Measurements from ENCODE around the gene CRISPLD2.
"Not testable (repeated sequence)": the region's sequence is repeated elsewhere in the genome, so short reads cannot be mapped to it uniquely, and the experiment has no call there.

The CRISPLD2 gene

GRCh38 chr16:84938616-84939015 is 118.8 kb downstream of the CRISPLD2 start:
- not testable (repeated sequence) for DNase-seq

DNA sequence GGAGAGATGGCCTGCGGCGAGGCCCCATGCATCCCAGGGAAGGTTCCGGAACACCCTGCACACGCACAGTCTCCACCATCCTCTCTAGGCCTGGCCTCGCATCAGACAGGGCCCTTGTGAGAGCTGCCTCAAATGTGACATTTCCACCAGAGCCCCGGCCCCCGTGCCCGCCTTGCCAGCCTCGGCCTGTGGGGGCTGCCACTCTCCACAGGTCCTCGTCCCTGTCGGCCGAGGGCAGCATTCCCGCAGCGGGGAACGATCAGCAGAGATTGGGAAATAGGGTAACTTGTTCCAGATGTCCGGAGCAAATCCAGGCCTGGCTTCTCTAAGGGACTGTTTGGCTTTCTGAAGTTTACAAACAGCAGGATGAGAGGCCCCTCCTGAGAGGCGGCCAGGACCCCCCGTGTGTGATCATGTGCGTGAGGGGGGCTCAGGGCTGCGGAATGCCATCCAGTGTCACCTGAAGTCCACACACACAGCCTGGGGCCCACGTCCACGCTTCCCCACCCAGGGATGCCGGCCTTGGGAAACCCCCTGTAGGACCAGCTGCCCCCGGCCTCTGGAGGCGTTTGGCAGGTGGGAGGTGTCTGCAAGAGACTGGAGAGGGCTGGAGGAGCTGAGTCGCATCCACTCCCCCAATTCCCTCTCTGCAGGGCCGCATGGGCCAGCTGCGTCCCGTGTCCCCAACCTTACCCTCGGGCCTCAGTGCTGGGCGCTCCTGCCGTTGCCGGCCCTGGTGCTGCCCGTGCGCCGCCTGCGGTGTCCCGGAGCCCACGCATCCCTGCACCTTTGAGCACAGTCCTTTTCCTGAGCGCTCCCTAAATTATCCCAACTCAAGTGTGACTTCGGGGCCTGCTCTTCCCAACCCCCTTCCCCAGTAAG is 121.1 kb downstream of the CRISPLD2 start:
- DNase-seq: no peak

- DNase-seq: no peak
Measured at GRCh38 chr16:84941921-84942320, 122.1 kb downstream of the CRISPLD2 start.

DNA sequence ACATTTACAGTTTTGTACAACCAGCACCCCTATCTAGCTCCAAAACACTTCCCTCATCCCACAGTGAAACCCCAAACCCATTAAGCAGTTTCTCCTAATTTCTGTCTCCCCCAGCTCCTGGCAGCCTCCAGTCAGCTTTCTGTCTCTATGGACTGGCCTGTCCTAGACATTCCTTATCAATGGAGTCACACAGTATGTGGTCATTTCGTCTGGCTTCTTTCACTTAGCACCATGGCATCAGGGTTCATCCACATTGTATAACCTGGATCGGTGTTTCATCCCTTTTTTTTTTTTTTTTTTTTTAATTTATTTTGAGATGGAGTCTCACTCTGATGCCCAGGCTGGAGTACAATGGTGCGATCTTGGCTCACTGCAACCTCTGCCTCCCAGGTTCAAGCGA is 123.0 kb downstream of the CRISPLD2 start:
- no peak for DNase-seq

GRCh38 chr16:84943620-84944019 is 123.8 kb downstream of the CRISPLD2 start:
- DNase-seq: no peak

- no peak for DNase-seq
Measured at GRCh38 chr16:84947022-84947421, 127.2 kb downstream of the CRISPLD2 start.

DNA sequence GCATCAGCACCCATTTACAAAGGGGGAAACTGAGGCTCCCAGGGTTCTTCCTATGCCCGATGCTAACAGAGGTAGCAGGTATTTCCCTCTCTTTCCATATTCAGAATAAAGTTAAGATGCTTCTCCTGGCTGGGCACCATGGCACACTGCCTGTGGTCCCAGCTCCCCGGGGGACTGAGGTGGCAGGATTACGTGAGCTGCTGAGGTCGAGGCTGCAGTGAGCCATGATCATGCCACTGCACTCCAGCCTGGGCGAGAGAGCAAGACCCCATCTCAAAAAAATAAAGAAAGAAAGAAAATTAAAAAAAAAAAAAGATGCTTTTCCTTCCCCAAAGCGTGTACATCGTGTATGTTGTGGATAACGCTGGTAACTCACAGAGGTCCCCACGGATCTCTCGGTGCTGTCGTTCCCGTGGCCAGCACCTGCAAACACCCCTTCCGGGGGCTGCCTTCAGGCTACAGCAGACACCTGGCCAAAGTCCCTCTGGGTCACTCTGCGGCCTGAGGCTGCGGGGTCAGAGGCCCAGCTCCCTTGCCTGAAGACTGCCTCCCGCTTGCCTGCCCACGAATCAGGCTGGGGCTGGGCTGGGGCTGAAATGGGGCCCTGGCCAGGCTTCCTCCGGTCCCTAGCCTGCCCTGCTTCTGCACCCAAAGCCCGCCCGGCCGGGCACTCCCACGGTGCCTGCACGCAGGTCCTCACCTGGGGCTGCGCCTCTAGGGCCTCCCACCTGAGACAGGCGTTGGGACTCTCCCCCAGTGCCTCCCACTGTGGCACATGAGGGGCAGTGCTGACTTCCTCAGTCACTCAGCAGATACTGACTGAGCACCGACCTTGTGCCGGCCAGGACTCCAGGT is 128.4 kb downstream of the CRISPLD2 start:
- DNase-seq: no peak

DNA sequence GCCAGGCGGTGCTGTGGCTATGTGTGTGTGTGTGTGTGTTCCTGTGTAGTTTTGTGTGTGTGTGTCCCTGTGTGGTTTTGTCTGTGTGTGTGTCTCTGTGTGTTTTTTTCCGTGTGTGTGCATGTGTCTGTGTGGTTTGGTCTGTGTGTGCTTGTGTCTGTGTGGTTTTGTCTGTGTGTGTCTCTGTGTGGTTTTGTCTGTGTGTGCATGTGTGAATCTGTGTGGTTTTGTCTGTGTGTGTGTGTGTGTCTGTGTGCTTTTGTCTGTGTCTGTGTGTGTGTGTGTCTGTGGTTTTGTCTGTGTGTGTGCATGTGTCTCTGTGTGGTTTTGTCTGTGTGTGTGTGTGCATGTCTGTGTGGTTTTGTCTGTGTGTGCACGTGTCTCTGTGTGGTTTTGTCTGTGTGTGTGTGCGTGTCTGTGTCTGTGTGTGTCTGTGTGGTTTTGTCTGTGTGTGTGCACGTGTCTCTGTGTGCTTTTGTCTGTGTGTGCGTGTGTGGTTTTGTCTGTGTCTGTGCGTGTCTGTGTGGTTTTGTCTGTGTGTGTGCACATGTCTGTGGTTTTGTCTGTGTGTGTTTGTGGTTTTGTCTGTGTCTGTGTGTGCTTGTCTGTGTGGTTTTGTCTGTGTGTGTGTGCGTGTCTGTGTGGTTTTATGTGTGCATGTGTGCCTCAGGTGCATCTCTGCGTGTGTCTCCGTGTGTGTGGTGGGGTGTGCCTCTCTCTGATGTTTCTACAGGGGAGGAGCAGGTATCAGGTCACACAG is 129.2 kb downstream of the CRISPLD2 start:
- DNase-seq: no peak

GRCh38 chr16:84949772-84950436 is 130.1 kb downstream of the CRISPLD2 start:
- no peak for DNase-seq

DNA sequence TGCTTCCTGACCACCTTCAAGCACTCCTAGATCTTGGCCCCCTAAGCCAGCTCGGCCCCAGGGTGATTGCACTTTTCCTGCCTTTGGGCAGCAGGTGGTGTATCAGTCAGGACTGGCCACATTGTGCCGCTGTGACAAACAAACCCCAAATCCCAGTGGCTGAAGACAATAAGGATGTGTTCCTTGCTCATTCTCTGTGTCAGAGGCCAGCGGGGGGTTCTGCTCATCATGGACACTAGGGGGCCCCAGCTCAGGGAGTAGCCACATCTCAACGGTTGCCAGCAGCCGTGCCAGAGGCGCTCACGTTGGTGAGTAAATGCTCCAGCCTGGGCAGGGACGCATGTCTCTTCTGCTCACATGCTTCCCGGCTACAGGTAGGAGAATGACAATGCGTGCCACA is 131.1 kb downstream of the CRISPLD2 start:
- DNase-seq: peak; percentile 37

DNA sequence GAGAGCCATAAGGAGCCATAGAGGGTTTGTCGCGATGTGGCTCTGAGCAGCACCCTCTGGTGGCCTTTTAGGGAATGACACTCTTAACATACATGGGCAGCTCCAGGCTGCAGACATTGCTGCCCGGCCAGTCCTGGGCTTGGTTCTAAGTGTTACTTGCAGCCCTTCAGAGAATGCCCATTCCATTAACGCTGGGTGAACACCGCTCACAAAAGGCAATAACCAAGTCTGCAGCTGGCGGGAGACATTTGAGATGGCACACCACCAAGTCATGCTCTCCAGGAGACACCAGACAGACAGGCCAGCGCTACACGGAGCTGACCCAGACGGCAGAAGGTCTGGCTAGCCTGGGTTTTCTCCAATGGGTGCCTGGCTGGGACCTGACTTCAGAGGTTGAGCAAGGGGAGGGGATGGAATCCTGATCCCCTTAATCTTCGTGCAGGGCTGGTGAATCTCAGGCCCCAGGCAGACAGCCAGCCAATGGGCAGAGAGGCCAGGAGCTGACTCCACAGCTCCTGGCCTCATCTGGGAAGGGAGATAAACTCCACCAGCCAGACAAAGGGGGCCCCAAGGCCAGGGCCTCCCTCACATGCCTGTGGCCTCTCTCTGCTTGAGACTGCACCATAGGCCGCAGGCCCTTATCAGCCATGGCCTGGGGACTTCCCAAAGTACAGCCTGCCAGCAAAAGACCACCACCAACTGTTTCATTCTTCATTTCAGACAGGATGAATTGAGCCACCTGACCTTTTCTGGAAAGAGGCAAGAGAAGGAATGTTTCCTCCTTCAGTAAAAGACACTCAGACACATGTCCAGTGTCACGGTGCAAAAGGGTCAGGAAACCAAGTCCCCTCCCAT is 132.8 kb downstream of the CRISPLD2 start:
- peak; percentile 80 for DNase-seq

DNA sequence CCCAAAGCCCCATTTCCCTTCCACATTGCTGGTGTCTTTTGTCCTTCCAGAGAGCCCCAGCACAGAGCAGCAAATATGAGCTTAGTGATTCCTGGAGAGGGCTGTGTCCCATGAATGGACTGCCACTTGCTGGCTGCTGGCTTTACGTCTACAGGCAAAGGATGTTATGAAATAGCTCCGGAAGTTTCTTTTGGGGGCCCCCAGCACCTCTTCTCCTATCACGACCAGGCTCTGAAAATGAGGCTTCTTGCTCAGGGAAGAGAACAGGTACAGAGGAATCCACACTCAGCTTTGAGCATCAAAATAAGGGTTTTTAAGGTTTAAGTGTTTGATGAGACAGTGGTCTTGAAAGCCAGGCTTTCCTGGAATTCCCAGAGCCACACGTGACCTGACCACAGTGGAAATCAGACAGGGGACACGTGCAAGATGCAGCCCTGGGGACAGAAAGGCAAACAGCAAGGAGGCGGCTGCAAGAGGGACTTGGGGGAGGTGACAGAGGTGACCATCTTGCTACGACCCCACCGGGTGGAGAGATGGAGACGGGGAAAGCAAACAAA is 133.5 kb downstream of the CRISPLD2 start:
- no peak for DNase-seq

GRCh38 chr16:84955427-84955826 is 135.6 kb downstream of the CRISPLD2 start:
- DNase-seq: no peak

DNA sequence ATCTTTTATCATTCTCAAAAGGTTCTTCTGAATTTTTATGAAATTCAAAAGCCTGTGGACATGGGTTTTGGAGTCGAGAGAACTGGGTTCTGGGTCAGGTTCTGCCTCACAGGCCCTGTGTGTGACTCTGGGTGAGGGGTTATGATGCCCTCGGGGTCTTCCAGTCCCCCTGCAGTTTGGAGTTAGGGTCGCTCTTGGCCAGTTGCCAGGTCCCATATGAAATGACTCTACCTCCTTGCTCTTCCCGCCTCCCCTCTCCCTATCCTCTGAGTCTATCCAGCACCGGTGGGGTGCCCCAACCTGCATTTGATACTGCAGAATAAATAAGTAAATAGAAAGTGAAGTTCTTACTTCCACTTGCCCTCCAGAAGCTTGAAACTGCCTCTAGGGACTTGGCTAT is 137.4 kb downstream of the CRISPLD2 start:
- no peak for DNase-seq

- DNase-seq: no peak
Measured at GRCh38 chr16:84957792-84958191, 138.0 kb downstream of the CRISPLD2 start.
